Liver (tissue), 9 donors: Measurements from ENCODE around the gene POU3F2. TPM values are rescaled to one million over a fixed set of nuclear protein-coding genes. Genes with fewer than 3 reads are reported as not detected.

Experiments
- DNase-seq: peaks from one replicate; pipeline ENCODE4 v3.0.0-alpha.2; 2017; ENCODE audit warnings: low spot score
- H3K27ac ChIP-seq, 2 donors: one replicate each; pipeline ENCODE4 v1.7.0; 2013; ENCODE audit warnings: inconsistent platforms in 2 of 2, low read length in 2 of 2, control low read depth in 1 of 2, low read depth in 1 of 2, mild to moderate bottlenecking in 1 of 2
- H3K27me3 ChIP-seq, 4 donors: one replicate each; pipeline versions ENCODE4 v1.6.1 to v1.7.0; 2013; ENCODE audit warnings: low read length in 3 of 4, inconsistent platforms in 1 of 4, mild to moderate bottlenecking in 1 of 4, moderate library complexity in 1 of 4; ENCODE audit not compliant: control insufficient read depth in 4 of 4, insufficient read depth in 4 of 4
- H3K36me3 ChIP-seq, 4 donors: one replicate each; pipeline versions ENCODE4 v1.6.1 to v1.7.0; 2013; ENCODE audit warnings: low read length in 3 of 4, mild to moderate bottlenecking in 3 of 4, low read depth in 1 of 4, moderate library complexity in 1 of 4; ENCODE audit not compliant: control insufficient read depth in 4 of 4, insufficient read depth in 3 of 4
- H3K4me1 ChIP-seq, 4 donors: one replicate each; pipeline versions ENCODE4 v1.6.1 to v1.7.0; 2013; ENCODE audit warnings: low read length in 3 of 4, mild to moderate bottlenecking in 3 of 4, moderate library complexity in 1 of 4; ENCODE audit not compliant: control insufficient read depth in 4 of 4, insufficient read depth in 4 of 4
- H3K4me3 ChIP-seq, 3 donors: one replicate each; pipeline versions ENCODE4 v1.6.1 to v1.7.0; 2013; ENCODE audit warnings: low read length in 3 of 3, control low read depth in 1 of 3, low read depth in 1 of 3, mild to moderate bottlenecking in 1 of 3
- H3K9ac ChIP-seq, 2 donors: one replicate each; pipeline ENCODE4 v1.7.0; 2013; ENCODE audit warnings: low read length in 2 of 2, mild to moderate bottlenecking in 2 of 2, moderate library complexity in 2 of 2, control low read depth in 1 of 2, low read depth in 1 of 2
- H3K9me3 ChIP-seq, 4 donors: one replicate each; pipeline versions ENCODE4 v1.6.1 to v1.7.0; 2013; ENCODE audit warnings: low read length in 3 of 4; ENCODE audit not compliant: control insufficient read depth in 4 of 4
- FOXA1 ChIP-seq: IDR thresholded peaks from 2 replicates; pipeline ENCODE4 v1.6.1; 2016; ENCODE audit warnings: antibody characterized with exemption
- FOXA2 ChIP-seq: IDR thresholded peaks from 2 replicates; pipeline ENCODE4 v1.6.1; 2016; ENCODE audit warnings: antibody characterized with exemption
- HNF4A ChIP-seq, 2 donors: conservative IDR thresholded peaks; 2 replicates each; pipeline ENCODE4 v1.6.1; 2016; ENCODE audit warnings: antibody characterized with exemption in 2 of 2, mild to moderate bottlenecking in 2 of 2
- HNF4G ChIP-seq: IDR thresholded peaks from 2 replicates; pipeline ENCODE4 v1.6.1; 2016; ENCODE audit warnings: antibody characterized with exemption
- JUND ChIP-seq, 2 donors: IDR thresholded peaks; 2 replicates each; pipeline ENCODE4 v1.6.1; 2016; ENCODE audit warnings: antibody characterized with exemption in 2 of 2
- RAD21 ChIP-seq, 2 donors: IDR thresholded peaks; 2 replicates each; pipeline ENCODE4 v1.6.1; 2016; ENCODE audit warnings: antibody characterized with exemption in 2 of 2, mild to moderate bottlenecking in 2 of 2
- RXRA ChIP-seq, 2 donors: IDR thresholded peaks; 2 replicates each; pipeline ENCODE4 v1.6.1; 2017 to 2018; ENCODE audit warnings: antibody characterized with exemption in 2 of 2, mild to moderate bottlenecking in 1 of 2
- SP1 ChIP-seq: IDR thresholded peaks from 2 replicates; pipeline ENCODE4 v1.6.1; 2018; ENCODE audit warnings: antibody characterized with exemption, mild to moderate bottlenecking
- TAF1 ChIP-seq: conservative IDR thresholded peaks from 2 replicates; pipeline ENCODE4 v1.6.1; 2016; ENCODE audit warnings: antibody characterized with exemption, mild to moderate bottlenecking
- WGBS: extraction: QIAGEN DNeasy Blood & Tissue Kit; methylation state at CpG from one replicate; pipeline ENCODE4 v1.1.7; 2013; 5-methylcytosine and 5-hydroxymethylcytosine counted together
- polyA plus RNA-seq, 2 donors: library from polyadenylated mRNA; stranded (reverse) in 1 of 2; unstranded in 1 of 2; fragments of 200-250 nt in 1 of 2; fragments of >200 nt in 1 of 2; fragmentation: Nextera tagmentation in 1 of 2; extraction: Ambion mirVana in 1 of 2; gene quantifications; one replicate each; pipeline versions ENCODE4 v1.2.1 to v1.2.3, GENCODE V29; 2013 to 2015
- total RNA-seq, 2 donors: library from RNA; depleted of rRNA; stranded (reverse); fragments of >200 nt; gene quantifications; one replicate each; pipeline ENCODE4 v1.2.3, GENCODE V29; 2014
- TF ChIP-seq, protein P1 (sequence below): fragments of 150-350 bp; IDR thresholded peaks from 2 replicates; pipeline ENCODE4 v1.5.1; 2017; ENCODE audit warnings: improper control_type of control experiment, low read depth, low read length; ENCODE audit not compliant: missing input control
- TF ChIP-seq, protein P2 (sequence below): IDR thresholded peaks from 2 replicates; pipeline ENCODE4 v1.6.1; 2016; ENCODE audit warnings: antibody characterized with exemption, mild to moderate bottlenecking
- TF ChIP-seq, protein P3 (sequence below): IDR thresholded peaks from 2 replicates; pipeline ENCODE4 v1.6.1; 2016; ENCODE audit warnings: antibody characterized with exemption
- TF ChIP-seq, protein P4 (sequence below): IDR thresholded peaks from 2 replicates; pipeline ENCODE4 v1.6.1; 2016; ENCODE audit warnings: antibody characterized with exemption
- donor health status: healthy.
- donor health status: healthy.
- donor health status: healthy.
- donor health status: healthy.
- donor health status: healthy.

The POU3F2 gene
- total and polyA plus RNA-seq, 4 donors, result not detected

DNA sequence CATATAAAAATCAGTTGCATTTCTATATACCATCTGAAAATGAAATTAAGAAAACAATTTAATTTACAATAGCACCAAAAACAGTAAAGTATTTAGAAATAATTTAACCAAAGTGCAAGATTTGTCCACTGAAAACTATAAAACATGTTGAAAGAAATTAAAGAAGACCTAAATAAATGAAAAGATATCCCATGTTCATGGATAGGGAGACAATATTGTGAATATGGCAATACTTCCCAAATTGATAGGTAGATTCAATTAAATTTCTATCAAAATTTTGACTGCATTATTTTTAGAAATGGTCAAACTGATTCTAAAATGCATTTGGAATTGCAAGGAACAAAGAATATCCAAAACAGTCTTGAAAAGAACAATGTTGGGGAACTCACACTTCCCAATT is 17.6 kb upstream of the POU3F2 start:
- TF ChIP-seq, protein P1, sequence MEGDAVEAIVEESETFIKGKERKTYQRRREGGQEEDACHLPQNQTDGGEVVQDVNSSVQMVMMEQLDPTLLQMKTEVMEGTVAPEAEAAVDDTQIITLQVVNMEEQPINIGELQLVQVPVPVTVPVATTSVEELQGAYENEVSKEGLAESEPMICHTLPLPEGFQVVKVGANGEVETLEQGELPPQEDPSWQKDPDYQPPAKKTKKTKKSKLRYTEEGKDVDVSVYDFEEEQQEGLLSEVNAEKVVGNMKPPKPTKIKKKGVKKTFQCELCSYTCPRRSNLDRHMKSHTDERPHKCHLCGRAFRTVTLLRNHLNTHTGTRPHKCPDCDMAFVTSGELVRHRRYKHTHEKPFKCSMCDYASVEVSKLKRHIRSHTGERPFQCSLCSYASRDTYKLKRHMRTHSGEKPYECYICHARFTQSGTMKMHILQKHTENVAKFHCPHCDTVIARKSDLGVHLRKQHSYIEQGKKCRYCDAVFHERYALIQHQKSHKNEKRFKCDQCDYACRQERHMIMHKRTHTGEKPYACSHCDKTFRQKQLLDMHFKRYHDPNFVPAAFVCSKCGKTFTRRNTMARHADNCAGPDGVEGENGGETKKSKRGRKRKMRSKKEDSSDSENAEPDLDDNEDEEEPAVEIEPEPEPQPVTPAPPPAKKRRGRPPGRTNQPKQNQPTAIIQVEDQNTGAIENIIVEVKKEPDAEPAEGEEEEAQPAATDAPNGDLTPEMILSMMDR, result no peak
- TF ChIP-seq FOXA2 (no peak), FOXA1 (no peak), RXRA (IDR thresholded peaks at IDR 0.05) (no peak), HNF4G (no peak), HNF4A (conservative IDR thresholded peaks at IDR 0.05) (no peak), TAF1 (no peak), JUND (IDR thresholded peaks at IDR 0.05) (no peak), SP1 (no peak), RAD21 (IDR thresholded peaks at IDR 0.05) (no peak)
- TF ChIP-seq, protein P2, sequence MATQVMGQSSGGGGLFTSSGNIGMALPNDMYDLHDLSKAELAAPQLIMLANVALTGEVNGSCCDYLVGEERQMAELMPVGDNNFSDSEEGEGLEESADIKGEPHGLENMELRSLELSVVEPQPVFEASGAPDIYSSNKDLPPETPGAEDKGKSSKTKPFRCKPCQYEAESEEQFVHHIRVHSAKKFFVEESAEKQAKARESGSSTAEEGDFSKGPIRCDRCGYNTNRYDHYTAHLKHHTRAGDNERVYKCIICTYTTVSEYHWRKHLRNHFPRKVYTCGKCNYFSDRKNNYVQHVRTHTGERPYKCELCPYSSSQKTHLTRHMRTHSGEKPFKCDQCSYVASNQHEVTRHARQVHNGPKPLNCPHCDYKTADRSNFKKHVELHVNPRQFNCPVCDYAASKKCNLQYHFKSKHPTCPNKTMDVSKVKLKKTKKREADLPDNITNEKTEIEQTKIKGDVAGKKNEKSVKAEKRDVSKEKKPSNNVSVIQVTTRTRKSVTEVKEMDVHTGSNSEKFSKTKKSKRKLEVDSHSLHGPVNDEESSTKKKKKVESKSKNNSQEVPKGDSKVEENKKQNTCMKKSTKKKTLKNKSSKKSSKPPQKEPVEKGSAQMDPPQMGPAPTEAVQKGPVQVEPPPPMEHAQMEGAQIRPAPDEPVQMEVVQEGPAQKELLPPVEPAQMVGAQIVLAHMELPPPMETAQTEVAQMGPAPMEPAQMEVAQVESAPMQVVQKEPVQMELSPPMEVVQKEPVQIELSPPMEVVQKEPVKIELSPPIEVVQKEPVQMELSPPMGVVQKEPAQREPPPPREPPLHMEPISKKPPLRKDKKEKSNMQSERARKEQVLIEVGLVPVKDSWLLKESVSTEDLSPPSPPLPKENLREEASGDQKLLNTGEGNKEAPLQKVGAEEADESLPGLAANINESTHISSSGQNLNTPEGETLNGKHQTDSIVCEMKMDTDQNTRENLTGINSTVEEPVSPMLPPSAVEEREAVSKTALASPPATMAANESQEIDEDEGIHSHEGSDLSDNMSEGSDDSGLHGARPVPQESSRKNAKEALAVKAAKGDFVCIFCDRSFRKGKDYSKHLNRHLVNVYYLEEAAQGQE, result no peak
- TF ChIP-seq, protein P3, sequence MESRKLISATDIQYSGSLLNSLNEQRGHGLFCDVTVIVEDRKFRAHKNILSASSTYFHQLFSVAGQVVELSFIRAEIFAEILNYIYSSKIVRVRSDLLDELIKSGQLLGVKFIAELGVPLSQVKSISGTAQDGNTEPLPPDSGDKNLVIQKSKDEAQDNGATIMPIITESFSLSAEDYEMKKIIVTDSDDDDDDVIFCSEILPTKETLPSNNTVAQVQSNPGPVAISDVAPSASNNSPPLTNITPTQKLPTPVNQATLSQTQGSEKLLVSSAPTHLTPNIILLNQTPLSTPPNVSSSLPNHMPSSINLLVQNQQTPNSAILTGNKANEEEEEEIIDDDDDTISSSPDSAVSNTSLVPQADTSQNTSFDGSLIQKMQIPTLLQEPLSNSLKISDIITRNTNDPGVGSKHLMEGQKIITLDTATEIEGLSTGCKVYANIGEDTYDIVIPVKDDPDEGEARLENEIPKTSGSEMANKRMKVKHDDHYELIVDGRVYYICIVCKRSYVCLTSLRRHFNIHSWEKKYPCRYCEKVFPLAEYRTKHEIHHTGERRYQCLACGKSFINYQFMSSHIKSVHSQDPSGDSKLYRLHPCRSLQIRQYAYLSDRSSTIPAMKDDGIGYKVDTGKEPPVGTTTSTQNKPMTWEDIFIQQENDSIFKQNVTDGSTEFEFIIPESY, result no peak
- TF ChIP-seq, protein P4, sequence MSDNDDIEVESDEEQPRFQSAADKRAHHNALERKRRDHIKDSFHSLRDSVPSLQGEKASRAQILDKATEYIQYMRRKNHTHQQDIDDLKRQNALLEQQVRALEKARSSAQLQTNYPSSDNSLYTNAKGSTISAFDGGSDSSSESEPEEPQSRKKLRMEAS, result no peak
- Histone ChIP-seq H3K9me3 (no peaks in the 10 kb centered on the region), H3K9ac (no peak overlapping the region), H3K27me3 (peaks cover 0 to 27% (median 5%) of the 10 kb centered on the region in 4 donors), H3K36me3 (no peaks in the 10 kb centered on the region), H3K27ac (no peak overlapping the region), H3K4me1 (no peaks in the 10 kb centered on the region), H3K4me3 (no peak overlapping the region)
- DNase-seq, result no peak

DNA sequence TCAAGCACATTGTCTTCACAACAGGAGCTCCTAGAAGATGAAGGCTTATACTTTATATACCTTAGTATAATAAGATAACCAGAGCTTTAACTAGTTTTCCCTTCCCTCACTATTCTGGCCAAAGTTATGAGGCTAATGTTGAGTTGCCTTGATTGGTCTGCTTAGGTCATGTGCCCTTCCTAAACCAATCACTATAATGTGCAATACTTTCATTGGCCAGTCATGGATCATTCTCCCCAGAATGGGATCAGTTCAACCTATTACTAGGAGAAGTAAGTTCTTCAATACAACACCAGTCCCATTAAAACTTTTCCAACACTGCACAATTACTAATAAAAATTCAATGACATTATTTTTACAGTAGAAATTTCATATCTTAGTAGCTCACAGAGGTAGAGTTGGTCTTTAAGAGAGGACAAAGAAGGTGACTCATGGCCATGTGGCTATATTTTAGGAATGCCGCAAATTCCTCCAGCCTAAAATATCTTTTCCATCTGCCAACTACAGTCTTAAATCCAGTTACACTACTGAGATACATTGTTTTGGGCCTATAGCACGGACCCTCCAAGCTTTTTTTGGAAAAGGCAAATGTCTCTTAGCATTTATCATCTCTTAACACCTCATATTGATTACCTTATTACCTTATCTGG is 12.5 kb upstream of the POU3F2 start:
- Histone ChIP-seq H3K27me3 (peaks cover 0 to 44% (median 25%) of the 10 kb centered on the region in 4 donors), H3K27ac (no peak overlapping the region), H3K4me1 (peaks cover 0 to 10% (median 4%) of the 10 kb centered on the region in 4 donors), H3K4me3 (no peak overlapping the region), H3K9ac (no peak overlapping the region), H3K9me3 (no peaks in the 10 kb centered on the region), H3K36me3 (no peaks in the 10 kb centered on the region)
- WGBS, result 90% methylated on average over 2 of the region's 2 CpGs
- no peak for TF ChIP-seq HNF4A (conservative IDR thresholded peaks at IDR 0.05)
- DNase-seq, result no peak
